ENCODE results near the gene PSAP.

PSAP gene

GRCh38 chr10:71810048-71810750 is 40.9 kb downstream of the PSAP start:
- TF ChIP-seq CTCF (IDR thresholded peaks at IDR 0.05; ENCODE audit: insufficient read depth, low read depth, low read length, missing control alignments) = no peak
- H3K4me3 ChIP-seq (ENCODE audit: low read length) = no peak overlapping the region
- no peak for DNase-seq (ENCODE audit: low read depth)

- H3K4me3 ChIP-seq (ENCODE audit: low read length) = no peak overlapping the region
- no peak for TF ChIP-seq CTCF (IDR thresholded peaks at IDR 0.05; ENCODE audit: insufficient read depth, low read depth, low read length, missing control alignments)
- no peak for DNase-seq (ENCODE audit: low read depth)
Observed at GRCh38 chr10:71809628-71810027, 41.4 kb downstream of the PSAP start.

- TF ChIP-seq CTCF (IDR thresholded peaks at IDR 0.05; ENCODE audit: insufficient read depth, low read depth, low read length, missing control alignments) = no peak
- no peak for DNase-seq (ENCODE audit: low read depth)
Observed at GRCh38 chr10:71807557-71808510, 43.2 kb downstream of the PSAP start.

GRCh38 chr10:71806704-71807556 is 44.1 kb downstream of the PSAP start:
- no peak overlapping the region for H3K4me3 ChIP-seq (ENCODE audit: low read length)
- TF ChIP-seq CTCF (IDR thresholded peaks at IDR 0.05; ENCODE audit: insufficient read depth, low read depth, low read length, missing control alignments) = no peak
- no peak for DNase-seq (ENCODE audit: low read depth)

More at GRCh38 chr10:71807557-71808510, 43.2 kb downstream of the PSAP start:
- no peak overlapping the region for H3K4me3 ChIP-seq (ENCODE audit: low read length)

- DNase-seq (ENCODE audit: low read depth) = peak; percentile 61
- TF ChIP-seq CTCF (IDR thresholded peaks at IDR 0.05; ENCODE audit: insufficient read depth, low read depth, low read length, missing control alignments) = no peak
- no peak overlapping the region for H3K4me3 ChIP-seq (ENCODE audit: low read length)
Observed at GRCh38 chr10:71805776-71806703, 45.0 kb downstream of the PSAP start.

- no peak for DNase-seq (ENCODE audit: low read depth)
- no peak overlapping the region for H3K4me3 ChIP-seq (ENCODE audit: low read length)
- no peak for TF ChIP-seq CTCF (IDR thresholded peaks at IDR 0.05; ENCODE audit: insufficient read depth, low read depth, low read length, missing control alignments)
Observed at GRCh38 chr10:71804077-71804476, 47.0 kb downstream of the PSAP start.
